ENCODE data around the gene CD163L1.

DNA sequence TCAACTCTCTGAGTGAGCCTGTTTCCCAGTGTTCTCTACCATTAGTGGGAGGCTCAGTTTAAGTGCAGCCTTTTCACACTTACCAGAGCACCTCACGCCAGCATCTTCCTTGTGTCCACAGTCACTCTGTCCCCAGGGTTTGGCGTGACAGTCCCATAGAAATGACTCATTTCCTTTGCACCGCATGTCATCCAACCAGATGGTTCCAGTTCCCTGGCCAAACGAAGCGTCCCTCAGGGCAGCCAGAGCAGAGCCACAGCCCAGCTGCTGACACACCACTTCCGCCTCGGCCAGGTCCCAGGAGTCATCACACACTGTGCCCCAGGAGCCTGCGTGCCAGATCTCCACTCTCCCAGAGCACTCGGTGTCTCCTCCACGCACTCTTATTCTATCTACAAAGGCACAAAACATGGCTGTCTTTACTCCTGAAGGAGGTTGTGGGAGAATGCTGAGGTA lies 74.7 kb downstream of the CD163L1 start:
- TF ChIP-seq, protein P1, sequence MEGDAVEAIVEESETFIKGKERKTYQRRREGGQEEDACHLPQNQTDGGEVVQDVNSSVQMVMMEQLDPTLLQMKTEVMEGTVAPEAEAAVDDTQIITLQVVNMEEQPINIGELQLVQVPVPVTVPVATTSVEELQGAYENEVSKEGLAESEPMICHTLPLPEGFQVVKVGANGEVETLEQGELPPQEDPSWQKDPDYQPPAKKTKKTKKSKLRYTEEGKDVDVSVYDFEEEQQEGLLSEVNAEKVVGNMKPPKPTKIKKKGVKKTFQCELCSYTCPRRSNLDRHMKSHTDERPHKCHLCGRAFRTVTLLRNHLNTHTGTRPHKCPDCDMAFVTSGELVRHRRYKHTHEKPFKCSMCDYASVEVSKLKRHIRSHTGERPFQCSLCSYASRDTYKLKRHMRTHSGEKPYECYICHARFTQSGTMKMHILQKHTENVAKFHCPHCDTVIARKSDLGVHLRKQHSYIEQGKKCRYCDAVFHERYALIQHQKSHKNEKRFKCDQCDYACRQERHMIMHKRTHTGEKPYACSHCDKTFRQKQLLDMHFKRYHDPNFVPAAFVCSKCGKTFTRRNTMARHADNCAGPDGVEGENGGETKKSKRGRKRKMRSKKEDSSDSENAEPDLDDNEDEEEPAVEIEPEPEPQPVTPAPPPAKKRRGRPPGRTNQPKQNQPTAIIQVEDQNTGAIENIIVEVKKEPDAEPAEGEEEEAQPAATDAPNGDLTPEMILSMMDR (IDR thresholded peaks at IDR 0.05), result no peak
- no peak for TF ChIP-seq POLR2A (IDR thresholded peaks at IDR 0.05)
